ENCODE results near the gene ARHGEF3.

DNA sequence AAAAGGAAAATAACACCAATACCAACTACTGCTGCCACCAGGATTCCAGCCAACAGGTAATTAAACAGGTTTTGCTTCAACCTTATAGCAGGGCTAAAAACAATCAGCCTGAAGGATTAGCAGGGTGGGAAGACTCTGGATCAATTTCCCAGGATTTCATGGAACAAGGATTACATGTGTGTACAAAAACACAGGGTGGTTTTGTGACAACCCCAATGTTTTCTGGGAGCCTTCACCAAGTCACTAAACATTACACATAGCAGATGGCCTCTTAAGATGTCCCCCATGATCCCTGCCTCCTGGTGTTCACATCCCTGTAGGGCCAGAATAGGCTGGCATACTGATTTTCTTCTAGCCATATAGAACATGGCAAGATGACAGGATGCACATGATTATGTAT lies 42.8 kb upstream of the ARHGEF3 start:
- TF ChIP-seq POLR2A (IDR thresholded peaks at IDR 0.05; ENCODE audit: low read depth, low read length) (no peak), TAF1 (IDR thresholded peaks at IDR 0.05; ENCODE audit: low read depth, low read length) (no peak)
